Breast epithelium (tissue), 4 donors: ENCODE results near the gene PIGV. TPM values are rescaled to one million over a fixed set of nuclear protein-coding genes. Genes with fewer than 3 reads are reported as not detected.
"Not testable (repeated sequence)": the region's sequence is repeated elsewhere in the genome, so short reads cannot be mapped to it uniquely, and the experiment has no call there.

Source experiments
- DNase-seq, 2 donors: peaks; one replicate each; pipeline ENCODE4 v3.0.0-alpha.2; 2019; ENCODE audit warnings: low spot score in 2 of 2
- H3K27ac ChIP-seq, 2 donors: fragments of 200-600 bp; sonication (generic) in 1 of 2; one replicate each; pipeline ENCODE4 v1.5.1; 2016 to 2019; ENCODE audit warnings: mild to moderate bottlenecking in 1 of 2
- H3K27me3 ChIP-seq, 2 donors: fragments of 200-600 bp; sonication (generic) in 1 of 2; one replicate each; pipeline versions ENCODE4 v1.5.1 to v1.6.0; 2017 to 2019; ENCODE audit warnings: control low read depth in 1 of 2, mild to moderate bottlenecking in 1 of 2
- H3K36me3 ChIP-seq: fragments of 200-600 bp; one replicate; pipeline ENCODE4 v1.5.1; 2019
- H3K4me1 ChIP-seq, 2 donors: fragments of 200-600 bp; sonication (generic); one replicate each; pipeline ENCODE4 v1.5.1; 2016 to 2019; ENCODE audit warnings: control low read depth in 1 of 2
- H3K4me3 ChIP-seq, 3 donors: fragments of 200-600 bp; sonication (generic); 1 replicate in 2 of 3; 2 replicates in 1 of 3; pipeline ENCODE4 v1.5.1; 2016 to 2019; ENCODE audit warnings: mild to moderate bottlenecking in 3 of 3, moderate library complexity in 2 of 3
- H3K9me3 ChIP-seq, 2 donors: fragments of 200-600 bp; sonication (generic) in 1 of 2; one replicate each; pipeline ENCODE4 v1.5.1; 2016 to 2019; ENCODE audit warnings: control low read depth in 1 of 2
- CTCF ChIP-seq, 3 donors: fragments of 450-650 bp; IDR thresholded peaks; one replicate each; pipeline ENCODE4 v1.5.1; 2016 to 2017; ENCODE audit warnings: antibody characterized with exemption in 3 of 3, mild to moderate bottlenecking in 3 of 3, moderate library complexity in 3 of 3
- POLR2A ChIP-seq: fragments of 450-650 bp; IDR thresholded peaks from one replicate; pipeline ENCODE4 v1.6.1; 2016; ENCODE audit warnings: antibody characterized with exemption, mild to moderate bottlenecking, moderate library complexity
- POLR2AphosphoS5 ChIP-seq, 3 donors: sonication (generic); formaldehyde crosslinking; IDR thresholded peaks; one replicate each; pipeline ENCODE4 v1.6.1; 2017; ENCODE audit warnings: antibody characterized with exemption in 3 of 3
- intact Hi-C: fragments of 100-400 bp; cut with DNase I; formaldehyde crosslinking; loops from one replicate; pipeline ENCODE4 v1.15.1; 2023; ENCODE audit warnings: low total_unique reads
- total RNA-seq, 3 donors: library from RNA; depleted of rRNA; stranded (reverse); fragments of >200 nt; gene quantifications; one replicate each; pipeline ENCODE4 v1.1.0, GENCODE V29; 2016

Gene PIGV
- total RNA-seq, 3 donors from 2014 or later = 18.7 to 36.8 (median 29.7) TPM

DNA sequence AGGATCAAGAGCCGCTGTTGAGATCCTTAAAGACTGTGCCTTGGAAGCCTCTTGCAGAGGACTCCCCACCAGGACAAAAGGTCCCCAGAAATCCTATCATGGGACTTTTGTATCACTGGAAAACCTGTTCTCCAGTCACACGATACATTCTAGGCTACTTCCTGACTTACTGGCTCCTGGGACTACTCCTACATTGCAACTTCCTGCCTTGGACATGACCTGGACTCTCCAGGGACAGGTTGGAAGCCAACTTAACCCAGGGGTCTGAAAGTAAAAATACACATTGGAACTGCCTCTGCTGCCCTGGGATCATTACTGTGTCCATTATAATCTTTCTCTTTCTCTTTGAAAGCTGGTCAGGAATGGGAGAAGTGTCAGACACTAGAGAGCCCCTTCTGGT lies 9.9 kb downstream of the PIGV start:
- intact Hi-C loops = loop anchor here (10.0 kb wide), 1 partner anchor 87 kb away; no protein-coding TSS in a partner anchor
- no peak for DNase-seq
- TF ChIP-seq POLR2AphosphoS5 (IDR thresholded peaks at IDR 0.05) = no peak
- TF ChIP-seq CTCF (IDR thresholded peaks at IDR 0.05) = no peak
- TF ChIP-seq POLR2A = no peak
- Histone ChIP-seq H3K27me3 (no peaks in the 10 kb centered on the region), H3K9me3 (no peaks in the 10 kb centered on the region), H3K4me3 (no peak overlapping the region), H3K4me1 (no peaks in the 10 kb centered on the region), H3K27ac (peak overlapping the region in 1 of 2 donors; percentile 3), H3K36me3 (no peaks in the 10 kb centered on the region)

- DNase-seq = peak; percentile 38 to 71
- Histone ChIP-seq H3K27me3 (no peaks in the 10 kb centered on the region), H3K27ac (peak overlapping the region; percentile 60 to 90), H3K9me3 (no peaks in the 10 kb centered on the region), H3K4me1 (no peaks in the 10 kb centered on the region), H3K36me3 (no peaks in the 10 kb centered on the region), H3K4me3 (peak overlapping the region in 1 of 3 donors; percentile 20)
- intact Hi-C loops = loop anchor here (10.0 kb wide), 1 partner anchor 85 kb away; no protein-coding TSS in a partner anchor
- TF ChIP-seq CTCF (IDR thresholded peaks at IDR 0.05) = no peak
- peak in 1 of 3 donors; percentile 24 for TF ChIP-seq POLR2AphosphoS5 (IDR thresholded peaks at IDR 0.05)
Observed at GRCh38 chr1:26799479-26800142, 11.9 kb downstream of the PIGV start.

- H3K27me3 ChIP-seq, H3K27ac ChIP-seq, H3K4me3 ChIP-seq, DNase-seq, H3K36me3 ChIP-seq, H3K9me3 ChIP-seq, H3K4me1 ChIP-seq, intact Hi-C loops: not testable (repeated sequence)
Observed at GRCh38 chr1:26803932-26804331, 16.2 kb downstream of the PIGV start.

DNA sequence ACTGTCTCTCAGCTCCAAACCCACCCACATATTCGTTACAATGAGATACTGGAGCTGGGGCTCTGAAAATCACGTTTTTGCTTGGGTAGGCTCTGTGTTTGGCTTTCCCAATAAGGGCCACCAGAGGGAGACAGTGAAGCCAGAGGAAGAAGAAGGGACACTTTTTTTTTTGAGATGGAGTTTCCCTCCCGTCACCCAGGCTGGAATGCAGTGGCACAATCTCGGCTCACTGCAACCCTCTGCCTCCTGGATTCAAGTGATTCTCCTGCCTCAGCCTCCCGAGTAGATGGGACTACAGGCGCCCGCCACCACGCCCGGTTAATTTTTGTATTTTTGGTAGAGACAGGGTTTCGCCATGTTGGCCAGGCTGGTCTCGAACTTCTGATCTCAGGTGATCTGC lies 22.4 kb downstream of the PIGV start:
- peak in 1 of 2 donors; percentile 65 for DNase-seq
- TF ChIP-seq CTCF (IDR thresholded peaks at IDR 0.05) = peak; percentile 31 to 77 (median 76)
- H3K4me1 ChIP-seq, intact Hi-C loops, H3K27ac ChIP-seq, H3K4me3 ChIP-seq, H3K9me3 ChIP-seq, H3K36me3 ChIP-seq, H3K27me3 ChIP-seq: not testable (repeated sequence)

DNA sequence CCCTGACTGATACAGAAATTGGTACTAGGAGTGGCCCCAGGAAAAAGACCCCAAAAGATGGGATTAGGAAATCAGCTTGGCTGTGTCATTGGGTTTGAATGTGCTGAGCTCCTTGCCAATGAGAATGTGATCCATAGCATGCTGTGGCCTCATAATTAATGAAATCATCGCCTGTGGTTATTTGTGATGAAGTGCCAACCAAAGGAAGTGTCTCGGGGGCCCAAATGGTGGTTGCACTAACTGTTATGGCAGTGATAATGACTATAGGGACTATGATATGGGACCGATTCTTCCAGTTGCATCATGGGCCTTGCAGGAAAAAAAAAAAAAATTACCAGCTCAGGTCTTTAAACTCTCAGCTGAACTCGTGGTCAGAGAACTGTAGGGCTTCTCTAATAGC lies 23.3 kb downstream of the PIGV start:
- no peaks in the 10 kb centered on the region for H3K36me3 ChIP-seq
- DNase-seq = no peak
- no peaks in the 10 kb centered on the region for H3K27me3 ChIP-seq
- no peaks in the 10 kb centered on the region for H3K9me3 ChIP-seq
- H3K27ac ChIP-seq = no peak overlapping the region
- TF ChIP-seq POLR2AphosphoS5 (IDR thresholded peaks at IDR 0.05) = no peak
- intact Hi-C loops = no loop called here
- no peak overlapping the region for H3K4me3 ChIP-seq
- H3K4me1 ChIP-seq = no peaks in the 10 kb centered on the region

DNA sequence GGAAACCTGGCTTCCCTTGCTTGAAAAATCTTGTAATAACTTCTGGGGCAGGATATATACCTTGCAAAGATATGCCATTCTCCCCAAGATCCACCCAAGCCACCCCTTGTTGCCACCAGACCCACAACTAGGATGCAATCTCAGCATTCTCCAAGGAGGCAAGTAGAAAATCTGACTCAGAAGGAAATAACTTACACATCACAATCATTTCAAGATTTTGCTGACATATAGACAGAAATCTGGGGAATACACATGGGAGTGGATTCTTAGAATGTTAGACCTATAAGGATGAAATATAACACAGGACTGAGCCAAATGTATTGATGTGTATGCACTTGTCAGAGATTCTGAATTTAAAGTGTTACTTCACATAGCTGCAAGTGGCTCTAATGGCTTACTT lies 24.0 kb downstream of the PIGV start:
- no peaks in the 10 kb centered on the region for H3K36me3 ChIP-seq
- TF ChIP-seq CTCF (IDR thresholded peaks at IDR 0.05) = no peak
- no peak for TF ChIP-seq POLR2A
- TF ChIP-seq POLR2AphosphoS5 (IDR thresholded peaks at IDR 0.05) = no peak
- intact Hi-C loops = no loop called here
- no peaks in the 10 kb centered on the region for H3K9me3 ChIP-seq
- no peak overlapping the region for H3K27ac ChIP-seq
- no peak overlapping the region for H3K4me3 ChIP-seq
- H3K4me1 ChIP-seq = no peaks in the 10 kb centered on the region
- no peak for DNase-seq
- no peaks in the 10 kb centered on the region for H3K27me3 ChIP-seq
